Fibroblast of the aortic adventitia (primary cell): ENCODE data around the gene ADAMTSL1. TPM values are rescaled to one million over a fixed set of nuclear protein-coding genes. Genes with fewer than 3 reads are reported as not detected.

Source experiments
- DNase-seq: peaks from one replicate; pipeline ENCODE4 v3.0.0-alpha.2; 2010; ENCODE audit warnings: low read depth
- H3K4me3 ChIP-seq: 2 replicates; pipeline ENCODE4 v1.5.1; 2011; ENCODE audit warnings: low read depth, mild to moderate bottlenecking, control low read depth, low read length, moderate library complexity
- CTCF ChIP-seq: IDR thresholded peaks from 2 replicates; pipeline ENCODE4 v1.5.1; 2011; ENCODE audit warnings: mild to moderate bottlenecking, low read length, control low read depth, inconsistent platforms; ENCODE audit not compliant: insufficient read depth
- total RNA-seq: library from RNA; depleted of rRNA; stranded (reverse); fragments of >200 nt; gene quantifications from 2 replicates; pipeline ENCODE4 v1.2.3, GENCODE V29; 2012; ENCODE audit warnings: low replicate concordance

Gene ADAMTSL1
- total RNA-seq, 1 donor: 179 TPM

GRCh38 chr9:18575686-18576085 lies 101.7 kb downstream of the ADAMTSL1 start:
- DNase-seq: no peak
- H3K4me3 ChIP-seq: no peak overlapping the region
- TF ChIP-seq CTCF: no peak

- no peak overlapping the region for H3K4me3 ChIP-seq
- no peak for TF ChIP-seq CTCF
- DNase-seq: no peak
These were observed 105.6 kb downstream of the ADAMTSL1 start for GRCh38 chr9:18579536-18579935.

DNA sequence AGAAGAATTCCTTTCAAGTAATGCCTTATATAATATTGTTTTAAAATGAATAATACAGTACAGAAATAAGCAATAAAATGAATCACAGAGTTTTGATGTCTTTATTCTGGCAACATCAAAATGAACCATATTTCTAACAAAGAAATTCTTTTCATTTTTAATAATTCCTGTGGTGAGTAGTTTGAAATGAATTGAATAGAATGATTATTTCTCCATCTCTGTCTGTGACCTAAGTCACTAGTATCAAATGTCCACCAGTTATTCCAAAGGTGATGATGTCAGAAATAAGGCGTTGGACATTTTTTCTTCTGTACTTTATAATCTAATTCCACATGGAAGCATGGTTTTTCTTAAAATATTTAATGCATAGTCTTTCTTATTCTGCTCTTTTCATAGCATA lies 106.2 kb downstream of the ADAMTSL1 start:
- no peak overlapping the region for H3K4me3 ChIP-seq
- TF ChIP-seq CTCF: no peak
- DNase-seq: peak; percentile 51

GRCh38 chr9:18585996-18586395 lies 112.0 kb downstream of the ADAMTSL1 start:
- no peak for DNase-seq
- no peak overlapping the region for H3K4me3 ChIP-seq
- TF ChIP-seq CTCF: no peak

- peak; percentile 38 for DNase-seq
- no peak overlapping the region for H3K4me3 ChIP-seq
- TF ChIP-seq CTCF: no peak
These were observed 114.0 kb downstream of the ADAMTSL1 start for GRCh38 chr9:18588002-18588401.

DNA sequence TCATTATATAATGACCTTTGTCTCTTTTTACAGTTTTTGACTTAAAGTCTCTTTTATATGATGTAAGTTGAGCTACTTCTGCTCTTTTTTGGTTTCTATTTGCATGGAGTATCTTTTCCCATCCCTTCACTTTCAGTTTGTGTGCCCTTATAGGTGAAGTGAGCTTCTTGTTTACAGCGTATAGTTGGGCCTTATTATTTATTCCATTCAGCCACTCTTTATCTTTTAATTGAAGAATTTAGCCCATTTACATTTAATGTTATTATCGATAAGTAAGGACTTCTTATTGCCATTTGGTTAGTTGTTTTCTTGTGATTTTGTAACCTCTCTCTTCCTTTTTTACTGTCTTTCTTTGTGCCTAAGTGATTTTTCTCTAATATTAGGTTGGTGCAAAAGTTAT lies 117.3 kb downstream of the ADAMTSL1 start:
- no peak for DNase-seq
- no peak for TF ChIP-seq CTCF
- H3K4me3 ChIP-seq: no peak overlapping the region

- no peak for TF ChIP-seq CTCF
- no peak overlapping the region for H3K4me3 ChIP-seq
- DNase-seq: no peak
These were observed 120.9 kb downstream of the ADAMTSL1 start for GRCh38 chr9:18594837-18595236.
